ENCODE measurements around the gene ADRA2C.

DNA sequence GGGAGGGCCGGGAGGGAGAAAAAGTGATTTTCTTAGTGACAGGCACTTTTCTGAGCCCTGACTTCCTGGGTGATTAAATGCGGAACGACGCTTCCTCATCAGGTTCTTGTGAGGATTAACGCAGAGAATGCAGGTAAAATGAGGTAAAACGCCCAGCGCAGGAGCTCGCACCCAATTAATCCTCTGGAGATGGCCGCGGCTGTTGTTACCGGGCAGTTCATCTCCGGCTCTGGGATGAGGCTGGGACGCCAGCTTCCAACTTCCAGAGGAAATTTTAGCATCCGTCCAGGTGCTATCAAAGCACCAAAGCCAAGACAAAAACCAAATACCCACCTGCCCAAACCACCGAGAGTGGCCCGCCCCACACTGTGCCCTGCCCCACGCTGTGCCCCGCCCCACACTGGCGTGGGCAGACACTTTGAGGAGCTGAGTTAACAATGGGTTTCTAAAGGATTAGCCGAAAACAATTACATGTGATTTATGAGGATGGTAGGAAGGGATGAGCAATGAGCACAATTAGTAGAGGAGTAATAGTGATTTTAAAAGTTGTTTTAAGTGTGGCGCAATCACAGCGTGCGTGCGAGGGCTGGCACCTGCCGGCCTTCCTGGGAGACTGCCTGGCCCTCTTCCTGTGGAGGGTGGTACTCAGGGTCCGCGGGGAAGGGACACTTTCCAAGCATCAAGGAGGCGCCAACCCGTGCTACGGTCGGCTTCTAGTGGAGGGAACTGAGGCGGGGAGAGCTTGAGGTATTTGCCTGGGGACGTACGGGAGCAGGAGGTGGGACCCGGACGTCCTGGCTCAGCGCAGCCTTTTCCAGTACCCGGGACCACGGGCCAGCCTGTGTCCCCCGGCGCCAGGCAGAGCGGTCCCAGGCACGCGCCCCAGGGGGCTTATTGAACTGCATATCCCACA, 41.6 kb upstream of the ADRA2C start:
- TF ChIP-seq, protein P1, sequence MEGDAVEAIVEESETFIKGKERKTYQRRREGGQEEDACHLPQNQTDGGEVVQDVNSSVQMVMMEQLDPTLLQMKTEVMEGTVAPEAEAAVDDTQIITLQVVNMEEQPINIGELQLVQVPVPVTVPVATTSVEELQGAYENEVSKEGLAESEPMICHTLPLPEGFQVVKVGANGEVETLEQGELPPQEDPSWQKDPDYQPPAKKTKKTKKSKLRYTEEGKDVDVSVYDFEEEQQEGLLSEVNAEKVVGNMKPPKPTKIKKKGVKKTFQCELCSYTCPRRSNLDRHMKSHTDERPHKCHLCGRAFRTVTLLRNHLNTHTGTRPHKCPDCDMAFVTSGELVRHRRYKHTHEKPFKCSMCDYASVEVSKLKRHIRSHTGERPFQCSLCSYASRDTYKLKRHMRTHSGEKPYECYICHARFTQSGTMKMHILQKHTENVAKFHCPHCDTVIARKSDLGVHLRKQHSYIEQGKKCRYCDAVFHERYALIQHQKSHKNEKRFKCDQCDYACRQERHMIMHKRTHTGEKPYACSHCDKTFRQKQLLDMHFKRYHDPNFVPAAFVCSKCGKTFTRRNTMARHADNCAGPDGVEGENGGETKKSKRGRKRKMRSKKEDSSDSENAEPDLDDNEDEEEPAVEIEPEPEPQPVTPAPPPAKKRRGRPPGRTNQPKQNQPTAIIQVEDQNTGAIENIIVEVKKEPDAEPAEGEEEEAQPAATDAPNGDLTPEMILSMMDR (IDR thresholded peaks at IDR 0.05; ENCODE audit: poor library complexity), result no peak
- TF ChIP-seq EZH2phosphoT487 (IDR thresholded peaks at IDR 0.05; ENCODE audit: low read depth, severe bottlenecking, unreplicated experiment), result no peak

Data from hepatocyte (in vitro differentiated cells).